ENCODE results near the gene ACSS3. TPM values are rescaled to one million over a fixed set of nuclear protein-coding genes. Genes with fewer than 3 reads are reported as not detected.
"Not testable (repeated sequence)": the region's sequence is repeated elsewhere in the genome, so short reads cannot be mapped to it uniquely, and the experiment has no call there.

Gene ACSS3
- total RNA-seq, 1 donor = 26.8 TPM

DNA sequence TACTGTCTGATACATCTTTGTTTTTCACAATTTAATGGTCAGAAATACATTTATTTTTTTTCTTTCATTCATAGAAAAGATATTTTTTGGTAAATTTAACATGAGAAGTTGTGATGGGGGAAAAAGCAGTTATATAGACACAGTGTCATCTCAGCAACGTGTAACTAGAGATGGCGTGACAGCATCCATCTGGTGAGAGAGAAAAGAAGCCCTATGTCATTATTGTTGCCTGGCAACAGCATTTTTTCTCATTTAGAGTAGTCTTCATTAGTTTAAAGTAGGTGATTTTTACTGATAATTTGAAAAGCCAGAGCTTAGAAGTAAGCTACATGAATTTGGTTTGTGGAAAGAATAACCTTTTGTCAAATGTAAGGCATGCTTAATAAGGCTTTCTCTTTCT lies 128.6 kb downstream of the ACSS3 start:
- no peak for TF ChIP-seq CTCF (IDR thresholded peaks at IDR 0.05; ENCODE audit: insufficient read depth, low read depth, low read length)
- no peak overlapping the region for H3K4me3 ChIP-seq (ENCODE audit: low read depth, low read length)
- no peak for DNase-seq (ENCODE audit: low read depth)

DNA sequence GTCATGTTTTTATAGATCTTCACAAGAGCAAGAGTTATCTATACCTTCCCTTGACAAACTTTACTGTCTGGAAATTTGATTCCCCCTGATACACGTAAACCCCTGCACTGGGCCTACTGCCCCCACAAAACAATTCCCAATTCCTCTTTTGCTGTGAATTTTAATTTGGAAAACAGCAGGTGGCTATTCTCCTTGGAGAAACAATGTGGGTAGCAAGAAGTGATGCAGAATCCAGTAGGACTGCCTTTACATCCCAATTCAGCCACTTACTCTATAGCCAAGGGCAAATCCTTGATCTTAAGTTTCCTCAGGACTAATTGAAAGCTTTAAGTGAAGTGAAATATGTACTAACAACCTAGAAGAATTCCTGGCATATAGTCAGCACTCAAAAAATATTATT lies 129.3 kb downstream of the ACSS3 start:
- no peak for TF ChIP-seq CTCF (IDR thresholded peaks at IDR 0.05; ENCODE audit: insufficient read depth, low read depth, low read length)
- DNase-seq (ENCODE audit: low read depth) = no peak
- no peak overlapping the region for H3K4me3 ChIP-seq (ENCODE audit: low read depth, low read length)

DNA sequence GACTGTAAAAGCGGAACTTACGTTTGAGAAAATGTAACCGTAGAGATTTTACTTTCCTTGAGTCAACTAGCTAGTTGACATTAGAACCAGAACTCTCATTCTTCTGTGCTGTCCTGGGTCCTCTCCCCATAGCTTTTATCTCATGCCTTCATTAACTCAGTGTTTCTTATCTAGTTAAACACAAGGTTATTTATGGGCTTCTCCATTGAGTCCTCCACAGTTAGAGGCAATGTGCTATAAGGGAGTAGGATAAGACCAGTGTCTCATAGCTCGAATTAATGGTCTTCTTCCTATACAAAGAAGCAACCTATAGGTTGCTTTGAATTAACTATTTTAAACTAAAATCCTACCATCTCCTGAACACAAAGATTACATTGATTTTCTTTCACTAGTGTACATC lies 129.8 kb downstream of the ACSS3 start:
- H3K4me3 ChIP-seq (ENCODE audit: low read depth, low read length) = no peak overlapping the region
- DNase-seq (ENCODE audit: low read depth) = no peak
- TF ChIP-seq CTCF (IDR thresholded peaks at IDR 0.05; ENCODE audit: insufficient read depth, low read depth, low read length) = no peak

- DNase-seq (ENCODE audit: low read depth) = no peak
- no peak overlapping the region for H3K4me3 ChIP-seq (ENCODE audit: low read depth, low read length)
- no peak for TF ChIP-seq CTCF (IDR thresholded peaks at IDR 0.05; ENCODE audit: insufficient read depth, low read depth, low read length)
Observed at GRCh38 chr12:81208187-81208911, 130.5 kb downstream of the ACSS3 start.

DNA sequence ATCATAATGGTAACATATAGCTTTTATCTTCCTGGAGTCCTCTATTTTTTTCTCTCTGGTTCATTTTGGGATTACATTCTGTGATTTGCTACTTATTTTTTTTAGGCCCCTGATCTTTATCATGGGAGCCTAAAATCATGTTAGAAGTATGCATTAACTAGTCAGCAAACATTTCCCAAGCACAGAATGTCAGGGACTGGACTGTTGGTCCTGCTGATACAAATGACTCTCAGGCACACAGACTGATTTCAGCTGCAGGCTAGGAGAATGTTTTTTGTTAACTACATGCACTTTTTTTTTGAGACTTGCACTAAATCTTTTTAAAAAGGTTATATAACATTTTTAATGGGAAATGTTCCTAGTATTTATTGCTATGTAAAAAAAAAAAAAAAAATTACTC lies 131.1 kb downstream of the ACSS3 start:
- DNase-seq (ENCODE audit: low read depth) = peak; percentile 48
- no peak overlapping the region for H3K4me3 ChIP-seq (ENCODE audit: low read depth, low read length)
- no peak for TF ChIP-seq CTCF (IDR thresholded peaks at IDR 0.05; ENCODE audit: insufficient read depth, low read depth, low read length)

- DNase-seq (ENCODE audit: low read depth) = peak; percentile 25
- not testable (repeated sequence) for H3K4me3 ChIP-seq (ENCODE audit: low read depth, low read length)
Observed at GRCh38 chr12:81209772-81210225, 131.9 kb downstream of the ACSS3 start.

GRCh38 chr12:81211306-81211705 lies 133.4 kb downstream of the ACSS3 start:
- H3K4me3 ChIP-seq (ENCODE audit: low read depth, low read length) = no peak overlapping the region
- no peak for TF ChIP-seq CTCF (IDR thresholded peaks at IDR 0.05; ENCODE audit: insufficient read depth, low read depth, low read length)
- no peak for DNase-seq (ENCODE audit: low read depth)

Data from fibroblast of villous mesenchyme (primary cell).